PFSK-1 (cell line): Measurements from ENCODE around the gene RPS15.

Experiments
- POLR2AphosphoS5 ChIP-seq: IDR thresholded peaks from 2 replicates; pipeline ENCODE4 v1.6.1; 2012; ENCODE audit warnings: low read depth, mild to moderate bottlenecking, control low read depth, low read length, moderate library complexity
- REST ChIP-seq, 2 experiments: IDR thresholded peaks; 2 replicates each; pipeline versions ENCODE4 v1.6.1 to v1.8.0; 2011 to 2012; ENCODE audit warnings: low read depth in 2 of 2, low read length in 2 of 2, control low read depth in 1 of 2, inconsistent platforms in 1 of 2, mild to moderate bottlenecking in 1 of 2, moderate library complexity in 1 of 2; ENCODE audit not compliant: insufficient read depth in 1 of 2
- SIN3A ChIP-seq: IDR thresholded peaks from 2 replicates; pipeline ENCODE4 v1.6.1; 2012; ENCODE audit warnings: mild to moderate bottlenecking, low read length, moderate library complexity, borderline replicate concordance; ENCODE audit not compliant: insufficient read depth
- TAF1 ChIP-seq: IDR thresholded peaks from 2 replicates; pipeline ENCODE4 v1.6.1; 2012; ENCODE audit warnings: low read length, control low read depth, borderline replicate concordance; ENCODE audit not compliant: insufficient read depth

- no peak for TF ChIP-seq POLR2AphosphoS5
- TF ChIP-seq REST (IDR thresholded peaks at IDR 0.05; ENCODE audit: insufficient read depth in 1 of 2, low read depth in 2 of 2, low read length in 2 of 2), result no peak
- no peak for TF ChIP-seq SIN3A
- TF ChIP-seq TAF1, result no peak
These were observed 27.4 kb upstream of the RPS15 start for GRCh38 chr19:1410789-1411188.
